GM18951 (cell line): Measurements from ENCODE around the gene DCLK2.

Source experiments
- POLR2A ChIP-seq: IDR thresholded peaks from 4 replicates; pipeline ENCODE4 v1.6.1; 2011; ENCODE audit warnings: mild to moderate bottlenecking; ENCODE audit not compliant: insufficient read length, insufficient read depth; ENCODE audit errors: extremely low read depth
- in situ Hi-C: fragments of 300-500 bp; cut with MboI; formaldehyde crosslinking; loops from one replicate; pipeline ENCODE4 v1.12.0; 2022; ENCODE audit warnings: low sequenced_read_pairs, mixed read lengths, inconsistent platforms; ENCODE audit not compliant: unreplicated experiment

The DCLK2 gene

DNA sequence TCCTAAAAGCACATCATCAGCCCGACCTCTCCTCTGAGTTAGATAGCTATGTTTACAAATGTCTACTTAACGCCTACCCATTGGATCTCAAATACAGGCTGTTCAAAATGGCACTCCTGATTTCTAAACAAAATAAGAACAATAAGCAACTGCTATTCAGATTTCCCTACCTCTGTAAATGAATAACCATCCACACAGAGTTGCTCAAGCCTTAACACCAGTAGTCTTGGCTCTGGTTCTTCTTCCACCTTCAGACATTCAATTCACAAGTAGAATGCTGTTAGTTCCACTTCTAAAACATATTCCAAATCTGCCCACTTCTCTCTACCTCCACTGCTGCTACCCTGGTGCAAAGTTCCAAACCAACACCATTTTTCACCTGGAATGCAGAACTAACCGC is 27.1 kb upstream of the DCLK2 start:
- in situ Hi-C loops: no loop called here
- no peak for TF ChIP-seq POLR2A

GRCh38 chr4:150055467-150055866 is 22.8 kb upstream of the DCLK2 start:
- in situ Hi-C loops: no loop called here
- no peak for TF ChIP-seq POLR2A

GRCh38 chr4:150056569-150056968 is 21.7 kb upstream of the DCLK2 start:
- in situ Hi-C loops: no loop called here
- TF ChIP-seq POLR2A: no peak

- in situ Hi-C loops: no loop called here
- no peak for TF ChIP-seq POLR2A
Measured at GRCh38 chr4:150061086-150061776, 17.0 kb upstream of the DCLK2 start.

- in situ Hi-C loops: no loop called here
- TF ChIP-seq POLR2A: no peak
Measured at GRCh38 chr4:150063128-150063527, 15.1 kb upstream of the DCLK2 start.

GRCh38 chr4:150065740-150066139 is 12.5 kb upstream of the DCLK2 start:
- no peak for TF ChIP-seq POLR2A
- in situ Hi-C loops: no loop called here

GRCh38 chr4:150067859-150068258 is 10.4 kb upstream of the DCLK2 start:
- TF ChIP-seq POLR2A: no peak
- in situ Hi-C loops: no loop called here

GRCh38 chr4:150068300-150068960 is 9.8 kb upstream of the DCLK2 start:
- TF ChIP-seq POLR2A: no peak
- in situ Hi-C loops: no loop called here

DNA sequence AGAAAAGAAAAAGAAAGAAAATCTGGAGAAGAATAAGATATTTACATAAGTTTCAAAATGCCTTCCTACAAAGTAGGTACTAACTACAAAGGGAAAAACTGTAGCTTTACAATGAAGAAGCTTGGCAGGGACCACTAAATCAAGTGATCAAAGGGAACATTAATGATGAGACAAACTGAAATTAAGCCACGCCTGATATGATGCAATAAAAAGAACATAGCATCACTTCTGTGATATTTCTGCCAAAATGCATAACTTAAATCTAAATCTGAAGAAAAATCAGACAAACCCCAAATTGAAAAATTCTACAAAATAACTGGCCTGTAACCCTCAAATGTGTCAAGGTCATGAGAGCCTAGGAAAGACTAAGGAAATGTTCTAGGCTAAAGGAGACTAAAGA is 8.9 kb upstream of the DCLK2 start:
- in situ Hi-C loops: no loop called here
- no peak for TF ChIP-seq POLR2A

DNA sequence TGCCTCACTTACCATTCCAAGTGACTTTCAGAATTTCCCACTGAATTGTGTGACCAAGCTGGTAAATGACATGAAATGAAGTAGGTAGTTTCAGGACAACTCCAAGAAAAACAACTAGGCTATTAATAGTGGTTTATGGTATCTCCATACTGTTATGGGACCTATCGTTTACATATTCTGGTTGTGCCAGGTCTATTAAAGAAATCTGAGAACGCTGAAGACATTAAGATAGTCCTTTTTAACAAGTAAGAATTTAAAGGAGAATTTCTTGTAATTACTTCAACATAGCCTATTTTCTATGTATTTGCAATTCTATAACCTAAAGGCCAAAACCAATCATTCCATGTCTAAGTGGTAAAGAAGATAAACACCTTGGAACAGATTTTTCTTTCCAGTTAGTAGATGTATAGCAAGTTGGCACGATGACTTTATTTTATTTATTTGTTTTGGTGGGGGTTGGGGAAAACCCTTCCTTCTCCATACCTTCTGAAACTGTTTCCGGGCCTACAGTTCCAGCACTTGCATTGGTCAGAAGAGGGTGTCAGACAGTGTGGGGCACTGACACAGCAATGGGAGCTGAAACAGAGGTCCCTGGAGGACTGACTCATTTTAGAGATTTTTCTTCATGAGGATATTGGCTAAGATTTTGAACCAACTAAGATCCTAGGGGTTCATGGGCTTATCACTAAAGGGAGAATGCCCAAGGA is 7.6 kb upstream of the DCLK2 start:
- TF ChIP-seq POLR2A: no peak
- in situ Hi-C loops: no loop called here

DNA sequence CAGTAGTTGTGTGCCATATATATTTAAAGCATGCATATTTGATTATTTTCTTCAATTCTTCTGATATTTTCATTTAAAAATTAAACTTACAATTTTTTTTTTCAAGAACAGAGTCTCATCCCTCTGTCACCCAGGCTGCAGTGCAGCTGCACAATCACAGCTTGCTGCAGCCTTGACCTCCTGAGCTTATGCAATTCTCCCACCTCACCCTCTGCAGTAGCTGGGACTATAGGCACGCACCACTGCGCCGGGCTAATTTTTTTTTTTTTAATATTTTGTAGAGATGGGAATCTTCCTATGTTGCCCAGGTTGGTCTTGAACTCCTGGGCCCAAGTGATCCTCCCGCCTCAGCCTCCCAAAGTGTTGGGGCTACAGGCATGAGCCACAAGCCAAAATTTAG is 5.8 kb upstream of the DCLK2 start:
- TF ChIP-seq POLR2A: no peak
- in situ Hi-C loops: no loop called here

GRCh38 chr4:150072906-150073714 is 5.1 kb upstream of the DCLK2 start:
- TF ChIP-seq POLR2A: no peak
- in situ Hi-C loops: no loop called here

DNA sequence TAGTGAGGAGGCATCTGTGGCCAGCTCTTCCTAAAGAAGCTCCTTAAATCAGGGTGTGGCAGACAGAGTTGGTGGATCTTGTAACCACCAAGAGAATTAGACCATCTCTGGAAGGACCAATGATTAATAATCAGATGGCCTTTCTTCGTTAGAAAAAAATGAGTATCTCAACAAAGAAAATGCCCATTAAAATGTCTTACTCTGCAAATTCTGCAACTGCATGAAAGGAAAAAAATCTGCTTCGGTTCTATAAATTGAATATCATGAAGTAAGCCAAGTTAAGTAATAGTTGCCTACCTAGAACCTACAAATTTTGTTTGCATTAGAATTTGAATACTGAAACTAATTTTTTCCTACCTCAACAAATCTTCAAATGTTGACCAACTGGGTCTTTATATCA is 4.2 kb upstream of the DCLK2 start:
- in situ Hi-C loops: no loop called here
- no peak for TF ChIP-seq POLR2A

DNA sequence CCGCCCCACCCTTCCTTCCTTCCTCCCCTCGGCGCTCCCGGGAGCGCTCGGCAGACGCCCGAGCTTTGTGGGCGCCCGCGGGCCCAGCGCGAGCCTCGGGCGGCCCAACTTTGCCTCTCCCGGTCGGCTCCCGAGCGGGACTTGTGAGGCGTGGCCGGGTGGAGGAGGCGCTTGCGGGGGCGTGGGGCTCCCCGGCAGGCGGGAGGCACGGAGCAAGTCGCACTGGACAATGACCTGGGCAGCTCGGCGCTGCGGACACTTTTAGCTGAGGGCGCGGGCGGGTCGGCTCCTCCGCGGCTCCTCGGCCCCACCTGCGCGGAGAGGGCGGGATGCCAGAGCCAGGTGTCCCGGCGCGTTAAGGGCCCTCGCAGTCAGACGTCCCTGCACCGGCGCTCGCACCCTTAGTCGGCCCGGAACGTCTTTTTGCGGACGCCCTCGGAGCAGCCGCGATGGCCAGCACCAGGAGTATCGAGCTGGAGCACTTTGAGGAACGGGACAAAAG is 385 bp downstream of the DCLK2 start:
- in situ Hi-C loops: no loop called here
- no peak for TF ChIP-seq POLR2A
